GM19324 (cell line): ENCODE data around the gene LRRC27.

Experiments used
- ATAC-seq: cut with Tn5 transposase; IDR thresholded peaks from one replicate; pipeline ENCODE4 v1.9.1; 2021; ENCODE audit warnings: mild to moderate bottlenecking, moderate library complexity; ENCODE audit not compliant: unreplicated experiment, low FRiP score

Gene LRRC27

GRCh38 chr10:132353456-132354355 is 21.7 kb downstream of the LRRC27 start:
- no peak for ATAC-seq

- no peak for ATAC-seq
Measured at GRCh38 chr10:132354356-132355094, 22.5 kb downstream of the LRRC27 start.

GRCh38 chr10:132355297-132355696 is 23.3 kb downstream of the LRRC27 start:
- no peak for ATAC-seq

- ATAC-seq = no peak
Measured at GRCh38 chr10:132355754-132356153, 23.8 kb downstream of the LRRC27 start.

GRCh38 chr10:132356621-132357195 is 24.7 kb downstream of the LRRC27 start:
- ATAC-seq = no peak

GRCh38 chr10:132357286-132358058 is 25.5 kb downstream of the LRRC27 start:
- no peak for ATAC-seq

GRCh38 chr10:132359305-132360040 is 27.5 kb downstream of the LRRC27 start:
- no peak for ATAC-seq

GRCh38 chr10:132360766-132361447 is 28.9 kb downstream of the LRRC27 start:
- no peak for ATAC-seq

- no peak for ATAC-seq
Measured at GRCh38 chr10:132361581-132362101, 29.6 kb downstream of the LRRC27 start.

GRCh38 chr10:132362151-132362611 is 30.2 kb downstream of the LRRC27 start:
- ATAC-seq = no peak

- ATAC-seq = no peak
Measured at GRCh38 chr10:132363376-132363775, 31.4 kb downstream of the LRRC27 start.

- no peak for ATAC-seq
Measured at GRCh38 chr10:132363921-132364593, 32.1 kb downstream of the LRRC27 start.

- ATAC-seq = no peak
Measured at GRCh38 chr10:132364594-132364970, 32.6 kb downstream of the LRRC27 start.

GRCh38 chr10:132365102-132365501 is 33.1 kb downstream of the LRRC27 start:
- no peak for ATAC-seq

- ATAC-seq = no peak
Measured at GRCh38 chr10:132366006-132366405, 34.0 kb downstream of the LRRC27 start.

- no peak for ATAC-seq
Measured at GRCh38 chr10:132366499-132366898, 34.5 kb downstream of the LRRC27 start.

GRCh38 chr10:132368391-132368790 is 36.4 kb downstream of the LRRC27 start:
- no peak for ATAC-seq

GRCh38 chr10:132368881-132369635 is 37.1 kb downstream of the LRRC27 start:
- ATAC-seq = no peak
